Immature natural killer cell (primary cell): ENCODE measurements around the gene LPO. TPM values are rescaled to one million over a fixed set of nuclear protein-coding genes. Genes with fewer than 3 reads are reported as not detected.

Experiments
- polyA plus RNA-seq, 3 donors: library from polyadenylated mRNA; unstranded; fragments of 300-500 nt; fragmentation: Illumina TruSeq; gene quantifications; one replicate each; pipeline ENCODE4 v1.2.3, GENCODE V29; 2021

LPO gene
- polyA plus RNA-seq, 3 donors from 2014 or later, result 0.09 to 0.22 TPM; not detected in 1

Other genes with a start within 250 kb of the LPO start
- gene SRSF1, start 231.3 kb upstream of the LPO start, polyA plus RNA-seq, result 10 to 100 TPM; 42.5 to 69.6 (median 55.8) TPM
- gene DYNLL2, start 155.2 kb upstream of the LPO start, polyA plus RNA-seq, result 1 to 10 TPM in 1 of 3 donors, under 1 TPM in 2; 0.53 to 1.1 (median 0.90) TPM
- 1 to 10 TPM; 1.4 to 2.3 (median 1.4) TPM for gene OR4D1, start 90.2 kb upstream of the LPO start, polyA plus RNA-seq
- gene OR4D2, start 71.6 kb upstream of the LPO start, polyA plus RNA-seq, result under 1 TPM in 1 of 3 donors, not detected in 2; 0.11 TPM
- gene EPX, start 45.9 kb upstream of the LPO start, polyA plus RNA-seq, result not detected
- gene MKS1, start 19.3 kb upstream of the LPO start, polyA plus RNA-seq, result 1 to 10 TPM; 1.6 to 7.9 (median 6.4) TPM
- not detected for gene MPO, start 42.4 kb downstream of the LPO start, polyA plus RNA-seq
- gene TSPOAP1, start 90.2 kb downstream of the LPO start, polyA plus RNA-seq, result 10 to 100 TPM in 1 of 3 donors, 1 to 10 TPM in 2; 7.1 to 32.1 (median 8.4) TPM
- gene SUPT4H1, start 113.6 kb downstream of the LPO start, polyA plus RNA-seq, result 100 to 1,000 TPM; 133 to 170 (median 136) TPM
- gene RNF43, start 178.9 kb downstream of the LPO start, polyA plus RNA-seq, result 1 to 10 TPM in 2 of 3 donors, under 1 TPM in 1; 0.58 to 2.1 (median 1.3) TPM
- under 1 TPM in 1 of 3 donors, not detected in 2; 0.16 TPM for gene HSF5, start 249.8 kb downstream of the LPO start, polyA plus RNA-seq